HCT116 (cell line): Measurements from ENCODE around the gene ATPAF1. TPM values are rescaled to one million over a fixed set of nuclear protein-coding genes. Genes with fewer than 3 reads are reported as not detected.

Experiments used
- ATAC-seq: fragments of 200-7000 bp; cut with Tn5 transposase; 2 replicates; pipeline ENCODE4 v1.9.1; 2020; ENCODE audit warnings: mild to moderate bottlenecking, moderate library complexity
- BruUV-seq: library from RNA; stranded (reverse); fragments of 400-500 nt; replicated peaks from 2 replicates; lab custom pipeline; 2021; lab: Mats Ljungman, UMichigan
- CTCF ChIA-PET: fragments of 300-600 bp; sonication (Branson Sonifier 250); formaldehyde crosslinking; loops from one replicate; lab custom pipeline; 2021; ENCODE audit warnings: antibody characterized with exemption; lab: Charles Lee
- POLR2A ChIA-PET: fragments of 300-600, 350-600 bp; sonication (Branson Sonifier 250); formaldehyde crosslinking; loops from one replicate; lab custom pipeline; 2021; ENCODE audit warnings: antibody characterized with exemption; lab: Charles Lee
- RAD21 ChIA-PET, 2 experiments: fragments of 300-600 bp; sonication (Branson Sonifier 250); formaldehyde crosslinking; loops; one replicate each; lab custom pipeline; 2023; ENCODE audit warnings: low total read pairs in 2 of 2; ENCODE audit not compliant: uncharacterized antibody in 2 of 2, unreplicated experiment in 2 of 2, low non-redundant PET in 1 of 2; lab: Charles Lee
- DNase-seq: peaks from one replicate; pipeline ENCODE4 v3.0.0-alpha.2; 2010; ENCODE audit warnings: low read depth, low spot score
- H2AFZ ChIP-seq: fragments of 200-600 bp; shearing (Covaris generic), sonication (generic); 2 replicates; pipeline ENCODE4 v1.6.1; 2017; ENCODE audit warnings: low read depth, mixed run types, mixed read lengths, antibody characterized with exemption, low read length; ENCODE audit not compliant: poor library complexity, severe bottlenecking
- H3K27ac ChIP-seq: 2 replicates; pipeline ENCODE4 v1.5.1; 2012; ENCODE audit warnings: low read depth, low read length
- H3K27me3 ChIP-seq: fragments of 200-600 bp; sonication (generic); 2 replicates; pipeline ENCODE4 v1.6.1; 2016; ENCODE audit warnings: mixed run types, low read length, mixed read lengths; ENCODE audit not compliant: insufficient read depth
- H3K36me3 ChIP-seq, 2 experiments: fragments of 200-500 bp in 1 of 2; fragments of 200-600 bp in 1 of 2; sonication (Bioruptor generic) in 1 of 2; sonication (generic) in 1 of 2; 2 replicates each; pipeline versions ENCODE4 v1.5.1 to v1.6.1; 2014 to 2016; ENCODE audit warnings: low read length in 2 of 2, inconsistent platforms in 1 of 2, mixed read lengths in 1 of 2, mixed run types in 1 of 2; ENCODE audit not compliant: insufficient read depth in 2 of 2, control insufficient read depth in 1 of 2
- H3K4me1 ChIP-seq, 2 experiments: fragments of 200-600 bp in 1 of 2; sonication (generic) in 1 of 2; 2 replicates each; pipeline versions ENCODE4 v1.5.1 to v1.6.1; 2012 to 2017; ENCODE audit warnings: low read length in 2 of 2, inconsistent platforms in 1 of 2, mild to moderate bottlenecking in 1 of 2, mixed read lengths in 1 of 2, mixed run types in 1 of 2, moderate library complexity in 1 of 2; ENCODE audit not compliant: insufficient read depth in 2 of 2, control insufficient read depth in 1 of 2
- H3K4me2 ChIP-seq: fragments of 200-600 bp; sonication (generic); 2 replicates; pipeline ENCODE4 v1.6.1; 2017; ENCODE audit warnings: mixed run types, low read length, mixed read lengths
- H3K4me3 ChIP-seq, 2 experiments: fragments of 200-600 bp in 1 of 2; sonication (generic) in 1 of 2; replicated peaks in 1 of 2; 2 replicates each; pipeline ENCODE4 v1.5.1; 2011 to 2016; ENCODE audit warnings: low read length in 2 of 2, control low read depth in 1 of 2, low read depth in 1 of 2, mild to moderate bottlenecking in 1 of 2, mixed read lengths in 1 of 2, mixed run types in 1 of 2
- H3K79me2 ChIP-seq: fragments of 200-600 bp; sonication (generic); 2 replicates; pipeline ENCODE4 v1.6.1; 2017; ENCODE audit warnings: mild to moderate bottlenecking, mixed run types, low read length, moderate library complexity, mixed read lengths; ENCODE audit not compliant: insufficient read depth
- H3K9ac ChIP-seq: fragments of 200-600 bp; sonication (generic); 2 replicates; pipeline ENCODE4 v1.6.1; 2016; ENCODE audit warnings: low read length, mixed read lengths
- H3K9me2 ChIP-seq: fragments of 200-600 bp; sonication (generic), shearing (Covaris generic); 2 replicates; pipeline ENCODE4 v1.6.1; 2017; ENCODE audit warnings: mixed run types, mild to moderate bottlenecking, moderate library complexity; ENCODE audit not compliant: insufficient read depth
- H3K9me3 ChIP-seq, 2 experiments: fragments of 200-500 bp in 1 of 2; fragments of 200-600 bp in 1 of 2; sonication (Bioruptor generic) in 1 of 2; sonication (generic) in 1 of 2; 2 replicates each; pipeline ENCODE4 v1.6.1; 2014 to 2017; ENCODE audit warnings: low read length in 2 of 2, mixed read lengths in 2 of 2, inconsistent platforms in 1 of 2, low read depth in 1 of 2, mild to moderate bottlenecking in 1 of 2, mixed run types in 1 of 2, moderate library complexity in 1 of 2; ENCODE audit not compliant: control insufficient read depth in 1 of 2, insufficient read depth in 1 of 2
- H4K20me1 ChIP-seq: fragments of 200-600 bp; sonication (generic), shearing (Covaris generic); 2 replicates; pipeline ENCODE4 v1.6.1; 2017; ENCODE audit warnings: mixed run types, mild to moderate bottlenecking, moderate library complexity; ENCODE audit not compliant: insufficient read depth
- ATF3 ChIP-seq: IDR thresholded peaks from 2 replicates; pipeline ENCODE4 v1.6.1; 2012
- CBX3 ChIP-seq: IDR thresholded peaks from 2 replicates; pipeline ENCODE4 v1.6.1; 2012; ENCODE audit warnings: low read depth
- CTCF ChIP-seq, 3 experiments: fragments of 200-600 bp in 1 of 3; sonication (generic) in 1 of 3; IDR thresholded peaks in 2 of 3; conservative IDR thresholded peaks in 1 of 3; 2 replicates each; pipeline ENCODE4 v1.5.1; 2012 to 2017; ENCODE audit warnings: low read depth in 2 of 3, low read length in 2 of 3, antibody characterized with exemption in 1 of 3, borderline replicate concordance in 1 of 3, control low read depth in 1 of 3, mild to moderate bottlenecking in 1 of 3, mixed read lengths in 1 of 3, mixed run types in 1 of 3, moderate library complexity in 1 of 3; ENCODE audit not compliant: insufficient read depth in 1 of 3
- EZH2 ChIP-seq: fragments of 200-600 bp; sonication (generic); IDR thresholded peaks from 2 replicates; pipeline ENCODE4 v1.6.1; 2017; ENCODE audit warnings: antibody characterized with exemption, mixed run types
- FOSL1 ChIP-seq: IDR thresholded peaks from 2 replicates; pipeline ENCODE4 v1.6.1; 2012; ENCODE audit warnings: low read depth
- MAX ChIP-seq: IDR thresholded peaks from 2 replicates; pipeline ENCODE4 v1.6.1; 2012
- REST ChIP-seq: IDR thresholded peaks from 2 replicates; pipeline ENCODE4 v1.6.1; 2012; ENCODE audit warnings: low read depth
- TCF7L2 ChIP-seq: IDR thresholded peaks from 2 replicates; pipeline ENCODE4 v1.7.0; 2011; ENCODE audit warnings: borderline replicate concordance, inconsistent platforms; ENCODE audit not compliant: insufficient read depth, insufficient read length; ENCODE audit errors: extremely low read depth
- intact Hi-C: fragments of 100-400 bp; cut with micrococcal nuclease; formaldehyde crosslinking; loops from 2 replicates; pipeline ENCODE4 v1.10.0; 2022
- total RNA-seq: library from RNA; stranded (reverse); gene quantifications from one replicate; pipeline ENCODE4 v1.2.1, GENCODE V29; 2021; ENCODE audit not compliant: unreplicated experiment

ATPAF1 gene
- total RNA-seq, 1 experiment from 2014 or later, result 35.5 TPM

GRCh38 chr1:46649764-46650163, 18.4 kb downstream of the ATPAF1 start:
- no peak overlapping the region for H3K4me2 ChIP-seq
- peaks cover 3 to 22% of the 10 kb centered on the region in 2 experiments; a peak in 3 of 4 replicates for H3K36me3 ChIP-seq
- intact Hi-C loops, result no loop called here
- POLR2A ChIA-PET, result no interaction called here
- H4K20me1 ChIP-seq, result no peaks in the 10 kb centered on the region
- no peak overlapping the region for H3K4me3 ChIP-seq
- no peak overlapping the region for H3K9ac ChIP-seq
- H3K9me2 ChIP-seq, result no peaks in the 10 kb centered on the region
- H3K79me2 ChIP-seq, result no peaks in the 10 kb centered on the region
- DNase-seq (no peak), ATAC-seq (no peak)
- BruUV-seq, result no TSS peak
- RAD21 ChIA-PET, result no interaction called here
- H2AFZ ChIP-seq, result no peak overlapping the region
- no peak overlapping the region for H3K27ac ChIP-seq
- TF ChIP-seq CTCF (IDR thresholded peaks at IDR 0.05 in 2 of 3, conservative IDR thresholded peaks at IDR 0.05 in 1 of 3; ENCODE audit: borderline replicate concordance in 1 of 3, insufficient read depth in 1 of 3, low read depth in 2 of 3, low read length in 2 of 3) (no peak), ATF3 (no peak), FOSL1 (no peak), REST (no peak), EZH2 (no peak), TCF7L2 (no peak), CBX3 (no peak), MAX (no peak)
- TF ChIP-seq, all 23 proteins: peak for 0
- Histone ChIP-seq H3K27me3 (no peaks in the 10 kb centered on the region), H3K4me1 (no peaks in the 10 kb centered on the region), H3K9me3 (no peaks in the 10 kb centered on the region)
- CTCF ChIA-PET, result no interaction called here
